Activated naive CD8-positive, alpha-beta T cell (primary cell): ENCODE measurements around the gene POLR3H.

Experiments
- H3K27ac Mint-ChIP-seq: one replicate; pipeline ENCODE4 v1.8.0; 2021; ENCODE audit warnings: mixed read lengths
- H3K27me3 Mint-ChIP-seq: one replicate; pipeline ENCODE4 v1.8.0; 2021; ENCODE audit warnings: mixed read lengths
- H3K36me3 Mint-ChIP-seq: one replicate; pipeline ENCODE4 v1.8.0; 2021; ENCODE audit warnings: mixed read lengths
- H3K4me1 Mint-ChIP-seq: one replicate; pipeline ENCODE4 v1.8.0; 2021; ENCODE audit warnings: low read depth, mixed read lengths
- H3K4me3 Mint-ChIP-seq: one replicate; pipeline ENCODE4 v1.8.0; 2021; ENCODE audit warnings: mild to moderate bottlenecking, mixed read lengths
- H3K9me3 Mint-ChIP-seq: one replicate; pipeline ENCODE4 v1.8.0; 2021; ENCODE audit warnings: low read depth, mixed read lengths

The POLR3H gene

DNA sequence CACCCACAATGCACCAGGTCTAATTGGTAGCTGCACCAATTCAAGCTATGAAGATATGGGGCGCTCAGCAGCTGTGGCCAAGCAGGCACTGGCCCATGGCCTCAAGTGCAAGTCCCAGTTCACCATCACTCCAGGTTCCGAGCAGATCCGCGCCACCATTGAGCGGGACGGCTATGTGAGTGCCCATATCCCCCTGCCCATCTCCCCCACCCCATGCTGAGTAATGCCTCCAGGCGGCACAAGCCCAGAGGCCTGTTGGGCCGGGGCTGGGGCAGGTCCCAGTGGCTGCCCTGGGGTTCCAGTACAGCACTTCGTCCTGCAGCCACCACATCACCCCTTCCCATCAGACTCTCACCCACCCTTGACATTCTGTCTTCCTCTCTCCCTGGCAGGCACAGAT lies 21.5 kb downstream of the POLR3H start:
- H3K36me3 Mint-ChIP-seq, result no peaks in the 10 kb centered on the region
- H3K4me1 Mint-ChIP-seq, result peaks cover 24% of the 10 kb centered on the region
- no peak overlapping the region for H3K4me3 Mint-ChIP-seq
- H3K27ac Mint-ChIP-seq, result peak overlapping the region; percentile 64
- H3K27me3 Mint-ChIP-seq, result no peaks in the 10 kb centered on the region
- H3K9me3 Mint-ChIP-seq, result no peaks in the 10 kb centered on the region

DNA sequence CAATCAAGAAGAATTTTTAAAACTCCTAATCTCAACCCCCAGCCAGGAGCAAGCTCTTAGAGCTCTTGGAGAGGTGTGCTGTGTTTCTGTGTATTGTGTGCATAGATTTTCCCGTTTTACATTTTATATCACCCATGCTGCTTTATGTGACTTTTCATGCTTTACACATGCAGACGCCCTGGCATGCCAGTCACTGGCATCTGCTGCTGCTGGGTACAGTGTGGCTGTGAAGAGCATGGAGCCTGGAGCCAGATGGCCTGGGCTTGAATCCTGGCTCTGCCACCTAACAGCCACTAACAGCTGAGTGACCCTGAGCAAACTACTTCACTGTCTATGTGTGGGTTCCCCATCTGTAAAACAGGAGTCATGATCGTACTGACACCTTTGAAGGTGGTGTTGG lies 23.1 kb downstream of the POLR3H start:
- Mint-ChIP-seq H3K36me3 (no peaks in the 10 kb centered on the region), H3K27me3 (no peaks in the 10 kb centered on the region), H3K4me3 (no peak overlapping the region), H3K27ac (no peak overlapping the region), H3K4me1 (peaks cover 22% of the 10 kb centered on the region), H3K9me3 (no peaks in the 10 kb centered on the region)

DNA sequence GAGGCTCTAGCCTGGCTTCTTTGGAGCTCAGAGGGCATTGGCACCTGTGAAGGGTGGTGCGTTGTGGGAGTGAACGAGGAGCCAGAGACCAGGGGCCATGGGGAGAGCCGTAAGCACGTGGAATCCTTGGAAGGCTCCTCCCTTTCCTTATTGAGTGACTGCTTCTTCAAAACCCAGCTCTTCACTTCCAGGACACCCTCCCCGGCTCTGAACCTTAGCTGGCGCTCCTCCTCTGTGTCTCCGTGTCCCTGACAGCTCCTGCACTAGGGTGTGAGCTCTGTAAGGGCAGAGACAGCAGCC lies 26.3 kb downstream of the POLR3H start:
- Mint-ChIP-seq H3K27ac (no peak overlapping the region), H3K4me3 (no peak overlapping the region), H3K9me3 (no peaks in the 10 kb centered on the region), H3K36me3 (no peaks in the 10 kb centered on the region), H3K4me1 (peaks cover 5% of the 10 kb centered on the region), H3K27me3 (no peaks in the 10 kb centered on the region)

DNA sequence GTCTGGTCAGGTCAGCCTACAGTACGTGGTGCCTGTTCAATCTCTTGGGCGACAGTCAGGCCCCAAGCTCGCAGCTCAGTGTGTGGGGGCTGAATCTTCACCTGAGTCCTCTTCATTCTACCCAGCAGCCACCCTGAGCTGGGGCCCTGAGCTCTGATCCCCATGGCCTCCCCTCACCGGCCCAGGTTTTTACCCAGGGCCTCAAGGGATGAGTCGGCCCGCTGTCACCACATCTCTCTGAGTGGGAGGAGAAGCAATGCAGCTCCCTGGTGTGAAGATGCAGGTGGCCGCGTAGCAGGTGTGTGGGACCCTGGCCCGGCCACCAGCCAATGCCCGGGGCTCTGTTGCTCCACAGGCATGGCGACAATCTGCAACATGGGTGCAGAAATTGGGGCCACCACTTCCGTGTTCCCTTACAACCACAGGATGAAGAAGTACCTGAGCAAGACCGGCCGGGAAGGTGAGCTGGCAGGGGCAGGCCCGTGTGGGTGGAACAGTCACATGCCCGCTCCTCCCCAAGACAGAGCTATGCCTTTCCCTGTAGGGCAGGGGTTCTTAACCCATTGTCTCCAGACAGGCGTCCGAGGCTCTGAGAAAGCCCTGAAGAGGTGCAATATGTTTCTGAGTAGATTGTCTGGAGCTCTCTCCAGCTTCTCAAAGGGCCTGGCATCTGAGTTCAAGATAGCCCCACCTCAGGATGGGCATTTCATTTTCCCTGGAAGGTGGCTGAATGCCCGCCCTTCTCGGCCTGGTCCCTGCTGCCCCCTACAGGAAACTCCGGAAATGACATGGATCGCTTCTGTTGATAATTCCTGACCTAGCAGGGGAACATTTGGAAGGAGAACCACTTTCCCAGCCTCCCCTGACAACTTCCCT lies 26.9 kb downstream of the POLR3H start:
- no peaks in the 10 kb centered on the region for H3K9me3 Mint-ChIP-seq
- no peaks in the 10 kb centered on the region for H3K36me3 Mint-ChIP-seq
- no peak overlapping the region for H3K27ac Mint-ChIP-seq
- peaks cover 5% of the 10 kb centered on the region for H3K4me1 Mint-ChIP-seq
- no peak overlapping the region for H3K4me3 Mint-ChIP-seq
- no peaks in the 10 kb centered on the region for H3K27me3 Mint-ChIP-seq

DNA sequence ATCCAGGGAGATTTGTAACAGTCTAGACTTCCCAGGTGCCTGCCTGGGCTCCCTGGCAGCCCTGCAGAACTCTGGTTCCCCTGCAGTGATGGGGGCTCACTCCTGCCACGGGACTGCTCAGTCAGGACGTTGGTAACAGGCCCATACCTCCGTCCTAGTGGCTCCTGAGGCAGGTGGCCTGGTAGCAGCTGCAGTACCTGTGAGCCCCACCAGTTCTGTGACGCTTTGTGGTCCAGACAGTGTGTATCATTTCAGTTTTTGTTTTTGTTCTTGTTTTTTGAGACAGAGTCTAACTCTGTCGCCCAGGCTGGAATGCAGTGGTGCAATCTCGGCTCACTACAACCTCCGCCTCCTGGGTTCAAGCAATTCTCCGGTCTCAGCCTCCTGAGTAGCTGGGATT lies 27.8 kb downstream of the POLR3H start:
- H3K9me3 Mint-ChIP-seq, result no peaks in the 10 kb centered on the region
- H3K36me3 Mint-ChIP-seq, result no peaks in the 10 kb centered on the region
- no peak overlapping the region for H3K27ac Mint-ChIP-seq
- H3K27me3 Mint-ChIP-seq, result no peaks in the 10 kb centered on the region
- H3K4me3 Mint-ChIP-seq, result no peak overlapping the region
- peaks cover 5% of the 10 kb centered on the region for H3K4me1 Mint-ChIP-seq

DNA sequence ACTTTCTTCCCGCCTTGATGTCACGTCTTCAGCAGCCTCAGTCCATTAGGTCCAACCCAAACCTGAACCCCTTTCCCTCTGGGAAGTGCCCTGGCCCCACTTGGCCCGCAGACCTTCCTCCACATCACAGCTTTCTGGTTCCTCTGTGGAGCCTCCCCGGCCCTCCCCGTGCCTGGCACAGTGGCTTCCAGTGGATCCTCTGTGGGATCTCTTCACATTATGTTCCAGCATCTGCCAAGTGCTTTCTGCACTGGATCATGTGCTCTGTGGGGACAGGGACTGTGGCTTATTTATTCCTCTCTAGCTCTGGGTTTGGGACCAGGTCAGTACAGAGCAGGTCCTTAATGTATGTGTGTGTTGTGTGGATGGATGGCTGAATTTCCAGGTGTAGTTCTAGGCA lies 30.9 kb downstream of the POLR3H start:
- Mint-ChIP-seq H3K4me3 (no peak overlapping the region), H3K27ac (no peak overlapping the region), H3K27me3 (no peaks in the 10 kb centered on the region), H3K9me3 (no peaks in the 10 kb centered on the region), H3K36me3 (no peaks in the 10 kb centered on the region), H3K4me1 (peaks cover 5% of the 10 kb centered on the region)

DNA sequence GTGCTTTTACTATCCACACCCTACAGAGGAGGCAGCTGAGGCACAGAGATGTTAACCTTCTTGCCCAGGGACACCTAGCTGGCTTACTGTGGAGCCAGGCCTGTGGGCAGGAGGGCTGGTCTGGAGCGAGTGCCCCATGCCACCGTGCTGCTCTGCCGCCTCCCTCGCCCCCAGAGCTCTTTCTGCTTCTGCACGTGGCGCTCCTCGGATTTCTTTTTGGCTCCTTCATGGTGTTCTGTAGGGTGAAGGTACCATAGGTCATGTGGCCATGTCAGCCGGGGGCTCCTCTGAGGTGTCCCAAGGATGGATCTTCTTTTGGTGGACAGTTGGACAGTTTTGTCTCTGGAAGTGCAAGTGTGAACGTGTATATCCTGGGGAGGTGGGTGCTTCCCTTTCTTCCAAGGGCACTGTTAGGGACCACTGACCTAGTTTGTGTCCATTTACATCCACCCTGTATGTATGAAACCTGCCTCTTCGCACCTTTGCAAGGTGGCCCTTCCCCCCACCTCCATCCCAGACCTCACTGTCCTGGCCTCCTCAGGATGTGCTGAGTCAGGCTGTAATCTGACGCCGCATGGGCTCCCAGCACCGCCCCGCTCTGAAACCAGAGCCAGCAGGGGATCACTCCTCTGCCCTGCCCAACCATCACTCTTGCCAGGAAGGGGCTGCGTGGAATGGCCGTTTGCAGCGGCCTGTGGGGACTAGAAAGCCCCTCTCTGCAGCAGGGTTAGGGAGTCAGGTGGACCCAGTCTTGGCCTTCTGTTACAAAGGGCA lies 31.7 kb downstream of the POLR3H start:
- H3K9me3 Mint-ChIP-seq, result no peaks in the 10 kb centered on the region
- H3K27me3 Mint-ChIP-seq, result no peaks in the 10 kb centered on the region
- no peak overlapping the region for H3K4me3 Mint-ChIP-seq
- H3K36me3 Mint-ChIP-seq, result no peaks in the 10 kb centered on the region
- peaks cover 5% of the 10 kb centered on the region for H3K4me1 Mint-ChIP-seq
- H3K27ac Mint-ChIP-seq, result peak overlapping the region; percentile 38

DNA sequence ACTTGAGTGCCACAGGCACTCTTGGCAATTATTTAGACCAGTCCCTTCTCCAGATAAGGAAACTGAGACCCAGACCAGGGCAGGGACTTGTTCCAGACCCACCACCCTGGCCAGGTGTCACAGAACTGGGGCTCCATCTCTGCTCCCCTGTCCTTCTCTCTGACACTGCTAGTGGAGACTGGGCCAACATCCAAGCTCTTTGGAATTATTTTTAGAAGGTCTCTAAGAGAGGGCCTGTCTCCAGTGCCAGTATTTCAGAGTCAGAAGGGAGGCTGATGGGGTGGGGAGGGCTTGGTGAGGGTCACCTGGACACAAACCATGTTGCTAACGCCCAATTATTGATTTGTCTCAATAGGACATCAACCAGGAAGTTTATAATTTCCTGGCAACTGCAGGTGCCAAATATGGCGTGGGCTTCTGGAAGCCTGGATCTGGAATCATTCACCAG lies 32.7 kb downstream of the POLR3H start:
- Mint-ChIP-seq H3K4me1 (no peaks in the 10 kb centered on the region), H3K4me3 (no peak overlapping the region), H3K36me3 (no peaks in the 10 kb centered on the region), H3K27ac (no peak overlapping the region), H3K9me3 (no peaks in the 10 kb centered on the region), H3K27me3 (no peaks in the 10 kb centered on the region)

DNA sequence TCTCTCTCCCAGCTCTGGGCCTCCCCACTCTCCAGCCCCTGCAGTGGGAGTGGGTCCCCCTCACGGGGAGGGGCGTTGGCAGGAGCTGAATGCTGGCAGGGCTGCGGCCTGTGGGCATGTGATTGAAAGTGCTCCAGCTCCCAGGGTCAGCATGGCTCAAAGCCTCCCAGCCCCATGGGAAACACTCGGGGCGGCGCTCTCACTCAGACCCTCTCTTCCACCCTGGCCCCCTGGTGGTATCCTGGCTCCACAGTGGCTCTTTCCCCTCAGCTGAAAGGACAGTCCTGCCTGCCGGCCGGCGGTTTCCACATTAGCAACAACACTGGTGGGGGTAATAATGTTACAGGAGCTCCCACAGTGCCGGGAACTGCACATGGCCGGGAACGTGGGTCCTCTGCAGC lies 35.5 kb downstream of the POLR3H start:
- H3K4me1 Mint-ChIP-seq, result peaks cover 1% of the 10 kb centered on the region
- no peaks in the 10 kb centered on the region for H3K27me3 Mint-ChIP-seq
- no peak overlapping the region for H3K4me3 Mint-ChIP-seq
- H3K27ac Mint-ChIP-seq, result no peak overlapping the region
- H3K9me3 Mint-ChIP-seq, result no peaks in the 10 kb centered on the region
- H3K36me3 Mint-ChIP-seq, result peaks cover 2% of the 10 kb centered on the region

DNA sequence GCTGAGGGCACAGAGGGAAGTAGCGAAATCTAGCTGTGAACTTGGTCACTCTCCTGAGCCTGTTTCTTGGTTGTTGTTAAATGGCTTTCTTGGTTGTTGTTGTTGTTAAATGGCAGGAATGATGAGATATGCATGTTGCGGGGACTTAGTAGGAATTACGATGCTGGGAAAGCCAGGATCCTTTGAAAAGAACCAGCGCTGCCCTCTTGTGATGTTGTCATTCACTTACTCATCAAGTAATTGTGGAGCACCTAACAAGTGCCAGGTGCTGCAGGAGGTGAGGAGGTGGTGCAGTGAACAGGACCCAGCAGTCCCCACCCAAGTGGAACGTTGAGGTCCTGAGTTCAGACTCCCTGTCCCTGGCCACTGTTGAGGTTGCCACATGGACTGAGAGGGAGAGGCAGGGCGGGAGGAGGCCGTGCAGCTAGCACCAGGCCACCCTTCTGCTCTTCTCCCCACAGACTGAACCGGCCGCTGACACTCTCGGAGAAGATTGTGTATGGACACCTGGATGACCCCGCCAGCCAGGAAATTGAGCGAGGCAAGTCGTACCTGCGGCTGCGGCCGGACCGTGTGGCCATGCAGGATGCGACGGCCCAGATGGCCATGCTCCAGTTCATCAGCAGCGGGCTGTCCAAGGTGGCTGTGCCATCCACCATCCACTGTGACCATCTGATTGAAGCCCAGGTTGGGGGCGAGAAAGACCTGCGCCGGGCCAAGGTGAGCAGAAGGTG lies 36.8 kb downstream of the POLR3H start:
- peaks cover 2% of the 10 kb centered on the region for H3K36me3 Mint-ChIP-seq

DNA sequence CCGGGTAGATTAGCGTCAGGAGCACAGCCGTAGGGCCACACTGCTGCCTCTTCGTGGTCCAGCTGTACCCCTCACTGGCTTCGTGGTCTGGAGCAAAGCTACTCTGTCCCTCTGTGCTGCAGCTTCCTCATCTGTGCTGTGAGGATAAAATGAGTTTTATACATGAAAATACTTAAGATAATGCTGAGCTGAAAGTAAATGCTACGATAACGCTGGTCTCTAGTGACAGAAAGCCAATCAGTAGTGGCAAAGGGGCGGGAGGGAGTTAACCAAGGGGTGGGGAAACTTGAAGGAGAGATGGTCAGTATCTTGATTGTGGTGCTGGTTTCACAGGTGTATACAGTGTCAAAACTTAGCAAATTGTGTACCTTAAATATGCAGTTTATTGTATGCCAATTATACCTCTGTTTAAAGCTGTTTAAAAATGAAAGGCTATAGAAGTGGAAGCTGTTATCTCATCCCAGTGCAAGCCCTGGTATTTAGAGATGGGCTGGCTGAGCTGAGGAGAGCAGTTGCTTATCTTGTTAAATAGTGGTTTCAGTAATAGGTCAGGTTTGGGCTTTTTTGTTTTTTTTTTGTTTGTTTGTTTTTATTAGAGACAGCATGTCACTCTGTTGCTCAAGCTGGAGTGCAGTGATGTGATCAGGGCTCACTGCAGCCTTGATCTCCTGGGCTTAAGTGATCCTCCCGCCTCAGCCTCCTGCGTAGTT lies 38.6 kb downstream of the POLR3H start:
- Mint-ChIP-seq H3K27ac (no peak overlapping the region), H3K9me3 (no peaks in the 10 kb centered on the region), H3K4me1 (peaks cover 1% of the 10 kb centered on the region), H3K4me3 (no peak overlapping the region), H3K27me3 (no peaks in the 10 kb centered on the region), H3K36me3 (peaks cover 2% of the 10 kb centered on the region)

More for the DNA sequence above, 36.8 kb downstream of the POLR3H start:
- Mint-ChIP-seq H3K27ac (no peak overlapping the region), H3K27me3 (no peaks in the 10 kb centered on the region), H3K9me3 (no peaks in the 10 kb centered on the region), H3K4me1 (peaks cover 1% of the 10 kb centered on the region), H3K4me3 (no peak overlapping the region)

DNA sequence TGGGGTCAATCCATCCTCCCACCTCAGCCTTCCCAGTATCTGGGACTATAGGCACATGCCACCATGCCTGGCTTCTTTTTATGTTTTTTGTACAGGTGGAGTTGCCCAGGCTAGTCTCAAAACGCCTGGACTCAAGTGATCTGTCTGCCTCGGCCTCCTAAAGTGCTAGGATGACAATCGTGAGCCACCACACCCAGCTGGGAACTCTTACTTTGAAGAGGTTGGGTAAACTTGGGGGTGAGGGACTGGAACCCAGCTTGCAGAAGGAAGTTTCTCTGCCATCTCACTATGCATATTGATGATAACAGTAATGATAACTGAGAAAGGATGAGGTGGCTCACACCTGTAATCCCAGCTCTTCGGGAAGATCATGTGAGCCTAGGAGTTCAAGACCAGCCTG lies 39.5 kb downstream of the POLR3H start:
- no peaks in the 10 kb centered on the region for H3K27me3 Mint-ChIP-seq
- H3K27ac Mint-ChIP-seq, result peak overlapping the region; percentile 1
- no peaks in the 10 kb centered on the region for H3K9me3 Mint-ChIP-seq
- H3K4me1 Mint-ChIP-seq, result peaks cover 1% of the 10 kb centered on the region
- H3K36me3 Mint-ChIP-seq, result peaks cover 2% of the 10 kb centered on the region
- no peak overlapping the region for H3K4me3 Mint-ChIP-seq

DNA sequence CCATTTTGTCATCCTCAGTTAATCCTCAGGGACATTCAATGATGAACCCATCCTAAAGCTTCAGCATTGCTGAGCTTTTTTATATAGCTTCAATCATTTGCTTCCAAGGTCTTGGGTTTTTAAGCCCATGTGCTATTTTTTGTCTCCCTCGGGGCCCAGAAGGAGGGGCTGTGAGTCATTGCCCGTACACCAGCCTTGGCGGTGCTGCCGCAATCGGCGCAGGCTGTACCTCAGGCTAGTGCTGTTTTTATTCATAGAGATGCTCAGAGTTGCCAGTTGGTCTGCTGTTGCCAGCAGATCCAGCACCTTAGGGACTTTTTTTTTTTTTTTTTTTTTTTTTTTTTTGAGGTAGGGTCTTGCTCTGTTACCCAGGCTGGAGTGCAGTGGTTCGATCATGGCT lies 39.9 kb downstream of the POLR3H start:
- Mint-ChIP-seq H3K27ac (no peak overlapping the region), H3K27me3 (no peaks in the 10 kb centered on the region), H3K4me3 (no peak overlapping the region), H3K4me1 (peaks cover 1% of the 10 kb centered on the region), H3K36me3 (peaks cover 2% of the 10 kb centered on the region), H3K9me3 (no peaks in the 10 kb centered on the region)

DNA sequence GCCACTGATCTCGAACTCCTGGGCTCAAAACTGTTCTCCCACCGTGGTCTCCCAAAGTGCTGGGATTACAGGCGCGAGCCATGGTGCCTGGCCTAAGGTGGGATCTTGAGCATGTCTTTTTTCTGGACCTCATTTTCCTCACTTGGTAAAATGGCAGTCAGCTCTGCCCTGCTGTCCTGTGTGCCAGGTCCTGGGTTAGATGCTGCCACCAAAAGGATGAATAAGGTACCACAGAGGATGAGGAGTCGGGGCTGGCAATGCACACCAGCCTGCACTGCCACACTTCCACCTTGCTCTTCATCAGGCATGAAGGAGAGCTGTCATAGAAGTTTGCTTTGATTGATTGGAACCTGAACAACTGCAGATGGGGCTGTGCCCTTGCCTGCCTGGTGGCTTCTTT lies 43.1 kb downstream of the POLR3H start:
- no peaks in the 10 kb centered on the region for H3K27me3 Mint-ChIP-seq
- H3K27ac Mint-ChIP-seq, result peak overlapping the region; percentile 61
- peaks cover 2% of the 10 kb centered on the region for H3K36me3 Mint-ChIP-seq
- no peaks in the 10 kb centered on the region for H3K9me3 Mint-ChIP-seq
- peaks cover 1% of the 10 kb centered on the region for H3K4me1 Mint-ChIP-seq
- no peak overlapping the region for H3K4me3 Mint-ChIP-seq
